Measurements from ENCODE around the gene ZSCAN10. TPM values are rescaled to one million over a fixed set of nuclear protein-coding genes. Genes with fewer than 3 reads are reported as not detected.

ZSCAN10 gene
- total and polyA plus RNA-seq, 2 of the 13 experiments (the other 11 are each of a cell fraction or from before 2014, with no cell fraction given): not detected

DNA sequence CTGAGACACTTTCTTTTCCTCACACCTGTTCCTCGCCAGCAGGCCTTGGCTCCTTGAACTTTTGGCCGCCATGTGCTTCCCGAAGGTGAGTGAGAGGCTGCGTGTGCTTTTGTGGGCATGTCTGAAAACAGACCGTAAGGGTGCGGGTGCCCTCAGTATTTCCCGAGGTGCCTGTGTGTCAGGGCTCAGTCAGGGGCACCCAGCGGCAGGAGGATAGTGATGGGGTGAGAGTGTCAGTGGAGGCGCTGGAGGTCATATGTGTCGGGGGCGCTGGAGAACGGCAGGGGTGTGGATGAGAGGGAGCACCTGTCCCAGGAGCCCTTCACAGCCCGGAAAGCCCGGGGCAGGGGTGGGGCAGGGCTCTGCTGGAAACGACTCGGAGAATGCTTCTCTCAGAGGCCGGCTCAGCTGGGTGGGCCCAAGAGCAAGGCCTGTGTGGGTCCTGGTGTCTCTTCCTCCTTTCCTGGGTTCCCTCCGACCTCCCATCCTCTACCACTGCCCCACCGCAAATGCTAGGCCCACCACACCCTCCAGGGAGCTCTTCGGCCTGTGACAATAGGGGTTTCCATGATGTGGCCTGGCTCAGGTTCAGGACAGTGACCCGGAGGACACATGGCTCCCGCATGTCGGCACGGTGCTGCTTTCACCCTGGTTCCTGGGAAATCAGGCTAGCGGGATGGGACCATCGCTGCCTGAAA is 33.2 kb downstream of the ZSCAN10 start (continued):
- TF ChIP-seq HMGXB4 (CRISPR knock-in tag; IDR thresholded peaks at IDR 0.05; ENCODE audit: borderline replicate concordance in 1 of 2, low read depth in 1 of 2) (peak in 1 of 2 experiments; percentile 75; a peak in 1 of 4 replicates), NFKB2 (CRISPR knock-in tag; IDR thresholded peaks at IDR 0.05; ENCODE audit: borderline replicate concordance) (peak; percentile 79; the same call in 1 of the 2 replicates), ZNF574 (CRISPR knock-in tag; IDR thresholded peaks at IDR 0.05) (peak; percentile 30), TBL1XR1 (IDR thresholded peaks at IDR 0.05; ENCODE audit: borderline replicate concordance, low read length, partially characterized antibody) (no peak), JUNB (CRISPR knock-in tag; IDR thresholded peaks at IDR 0.05; ENCODE audit: borderline replicate concordance) (peak; percentile 3; the same call in 1 of the 2 replicates), ZNF335 (CRISPR knock-in tag; IDR thresholded peaks at IDR 0.05) (no peak), ZNF276 (CRISPR knock-in tag; IDR thresholded peaks at IDR 0.05; ENCODE audit: low read depth) (peak; percentile 27), NKX3-1 (CRISPR knock-in tag; IDR thresholded peaks at IDR 0.05) (peak; percentile 12; the same call in 1 of the 2 replicates), YEATS4 (CRISPR knock-in tag; IDR thresholded peaks at IDR 0.05; ENCODE audit: borderline replicate concordance) (peak; percentile 42), FOSL1 (CRISPR knock-in tag; IDR thresholded peaks at IDR 0.05; ENCODE audit: borderline replicate concordance) (no peak), ZNF557 (CRISPR knock-in tag; IDR thresholded peaks at IDR 0.05) (0 out of 2 replicates have a peak, but pooled peaks have one; percentile 21)
- TF ChIP-seq, protein P1, sequence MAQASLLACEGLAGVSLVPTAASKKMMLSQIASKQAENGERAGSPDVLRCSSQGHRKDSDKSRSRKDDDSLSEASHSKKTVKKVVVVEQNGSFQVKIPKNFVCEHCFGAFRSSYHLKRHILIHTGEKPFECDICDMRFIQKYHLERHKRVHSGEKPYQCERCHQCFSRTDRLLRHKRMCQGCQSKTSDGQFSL (CRISPR knock-in tag; IDR thresholded peaks at IDR 0.05): no peak
- TF ChIP-seq, protein P2, sequence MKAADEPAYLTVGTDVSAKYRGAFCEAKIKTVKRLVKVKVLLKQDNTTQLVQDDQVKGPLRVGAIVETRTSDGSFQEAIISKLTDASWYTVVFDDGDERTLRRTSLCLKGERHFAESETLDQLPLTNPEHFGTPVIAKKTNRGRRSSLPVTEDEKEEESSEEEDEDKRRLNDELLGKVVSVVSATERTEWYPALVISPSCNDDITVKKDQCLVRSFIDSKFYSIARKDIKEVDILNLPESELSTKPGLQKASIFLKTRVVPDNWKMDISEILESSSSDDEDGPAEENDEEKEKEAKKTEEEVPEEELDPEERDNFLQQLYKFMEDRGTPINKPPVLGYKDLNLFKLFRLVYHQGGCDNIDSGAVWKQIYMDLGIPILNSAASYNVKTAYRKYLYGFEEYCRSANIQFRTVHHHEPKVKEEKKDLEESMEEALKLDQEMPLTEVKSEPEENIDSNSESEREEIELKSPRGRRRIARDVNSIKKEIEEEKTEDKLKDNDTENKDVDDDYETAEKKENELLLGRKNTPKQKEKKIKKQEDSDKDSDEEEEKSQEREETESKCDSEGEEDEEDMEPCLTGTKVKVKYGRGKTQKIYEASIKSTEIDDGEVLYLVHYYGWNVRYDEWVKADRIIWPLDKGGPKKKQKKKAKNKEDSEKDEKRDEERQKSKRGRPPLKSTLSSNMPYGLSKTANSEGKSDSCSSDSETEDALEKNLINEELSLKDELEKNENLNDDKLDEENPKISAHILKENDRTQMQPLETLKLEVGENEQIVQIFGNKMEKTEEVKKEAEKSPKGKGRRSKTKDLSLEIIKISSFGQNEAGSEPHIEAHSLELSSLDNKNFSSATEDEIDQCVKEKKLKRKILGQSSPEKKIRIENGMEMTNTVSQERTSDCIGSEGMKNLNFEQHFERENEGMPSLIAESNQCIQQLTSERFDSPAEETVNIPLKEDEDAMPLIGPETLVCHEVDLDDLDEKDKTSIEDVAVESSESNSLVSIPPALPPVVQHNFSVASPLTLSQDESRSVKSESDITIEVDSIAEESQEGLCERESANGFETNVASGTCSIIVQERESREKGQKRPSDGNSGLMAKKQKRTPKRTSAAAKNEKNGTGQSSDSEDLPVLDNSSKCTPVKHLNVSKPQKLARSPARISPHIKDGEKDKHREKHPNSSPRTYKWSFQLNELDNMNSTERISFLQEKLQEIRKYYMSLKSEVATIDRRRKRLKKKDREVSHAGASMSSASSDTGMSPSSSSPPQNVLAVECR (CRISPR knock-in tag; IDR thresholded peaks at IDR 0.05; ENCODE audit: borderline replicate concordance): 0 out of 2 replicates have a peak, but pooled peaks have one; percentile 4
- TF ChIP-seq, protein P3, sequence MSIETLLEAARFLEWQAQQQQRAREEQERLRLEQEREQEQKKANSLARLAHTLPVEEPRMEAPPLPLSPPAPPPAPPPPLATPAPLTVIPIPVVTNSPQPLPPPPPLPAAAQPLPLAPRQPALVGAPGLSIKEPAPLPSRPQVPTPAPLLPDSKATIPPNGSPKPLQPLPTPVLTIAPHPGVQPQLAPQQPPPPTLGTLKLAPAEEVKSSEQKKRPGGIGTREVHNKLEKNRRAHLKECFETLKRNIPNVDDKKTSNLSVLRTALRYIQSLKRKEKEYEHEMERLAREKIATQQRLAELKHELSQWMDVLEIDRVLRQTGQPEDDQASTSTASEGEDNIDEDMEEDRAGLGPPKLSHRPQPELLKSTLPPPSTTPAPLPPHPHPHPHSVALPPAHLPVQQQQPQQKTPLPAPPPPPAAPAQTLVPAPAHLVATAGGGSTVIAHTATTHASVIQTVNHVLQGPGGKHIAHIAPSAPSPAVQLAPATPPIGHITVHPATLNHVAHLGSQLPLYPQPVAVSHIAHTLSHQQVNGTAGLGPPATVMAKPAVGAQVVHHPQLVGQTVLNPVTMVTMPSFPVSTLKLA (IDR thresholded peaks at IDR 0.05): 0 out of 2 replicates have a peak, but pooled peaks have one; percentile 22
